ENCODE measurements around the gene PRRC2B. TPM values are rescaled to one million over a fixed set of nuclear protein-coding genes. Genes with fewer than 3 reads are reported as not detected.
A peak's percentile ranks its signal among the peaks of the same experiment; 100 is the strongest.

PRRC2B gene
- total RNA-seq, 1 donor from 2014 or later, result 190 TPM

- ATAC-seq (no peak), DNase-seq (no peak)
- no peak for TF ChIP-seq CTCF (IDR thresholded peaks at IDR 0.05)
- Histone ChIP-seq H3K27me3 (no peaks in the 10 kb centered on the region), H3K4me1 (peaks cover 56% of the 10 kb centered on the region), H3K4me3 (no peak overlapping the region), H3K9me3 (no peaks in the 10 kb centered on the region), H3K36me3 (no peaks in the 10 kb centered on the region), H3K27ac (no peak overlapping the region)
- intact Hi-C loops (cut with DNase I), result no loop called here
Measured at GRCh38 chr9:131411719-131412681, 18.1 kb downstream of the PRRC2B start.

GRCh38 chr9:131416509-131416908, 22.6 kb downstream of the PRRC2B start:
- intact Hi-C loops (cut with DNase I), result no loop called here
- Histone ChIP-seq H3K27ac (no peak overlapping the region), H3K9me3 (no peaks in the 10 kb centered on the region), H3K27me3 (no peaks in the 10 kb centered on the region), H3K36me3 (no peaks in the 10 kb centered on the region), H3K4me1 (peaks cover 55% of the 10 kb centered on the region), H3K4me3 (no peak overlapping the region)
- DNase-seq (no peak), ATAC-seq (no peak)
- no peak for TF ChIP-seq CTCF (IDR thresholded peaks at IDR 0.05)

GRCh38 chr9:131417264-131418142, 23.6 kb downstream of the PRRC2B start:
- H3K4me3 ChIP-seq, result no peak overlapping the region

GRCh38 chr9:131418143-131419025, 24.5 kb downstream of the PRRC2B start:
- ATAC-seq (peak; percentile 54), DNase-seq (peak; percentile 17)
- Histone ChIP-seq H3K27ac (peak overlapping the region; percentile 42), H3K36me3 (no peaks in the 10 kb centered on the region), H3K4me3 (no peak overlapping the region), H3K27me3 (no peaks in the 10 kb centered on the region), H3K4me1 (peaks cover 69% of the 10 kb centered on the region), H3K9me3 (no peaks in the 10 kb centered on the region)
- intact Hi-C loops (cut with DNase I), result no loop called here
- no peak for TF ChIP-seq CTCF (IDR thresholded peaks at IDR 0.05)

More at GRCh38 chr9:131417264-131418142, 23.6 kb downstream of the PRRC2B start:
- no peak for ATAC-seq
- Histone ChIP-seq H3K4me1 (peaks cover 60% of the 10 kb centered on the region), H3K9me3 (no peaks in the 10 kb centered on the region), H3K27me3 (no peaks in the 10 kb centered on the region), H3K27ac (peak overlapping the region; percentile 42), H3K36me3 (no peaks in the 10 kb centered on the region)
- no peak for DNase-seq
- no peak for TF ChIP-seq CTCF (IDR thresholded peaks at IDR 0.05)
- intact Hi-C loops (cut with DNase I), result no loop called here

- no peaks in the 10 kb centered on the region for H3K9me3 ChIP-seq
- no peaks in the 10 kb centered on the region for H3K36me3 ChIP-seq
- no peak overlapping the region for H3K4me3 ChIP-seq
- intact Hi-C loops (cut with DNase I), result no loop called here
- TF ChIP-seq CTCF (IDR thresholded peaks at IDR 0.05), result no peak
- no peak for DNase-seq
- no peak for ATAC-seq
- H3K4me1 ChIP-seq, result peaks cover 76% of the 10 kb centered on the region
- no peak overlapping the region for H3K27ac ChIP-seq
- H3K27me3 ChIP-seq, result no peaks in the 10 kb centered on the region
Measured at GRCh38 chr9:131419026-131419614, 25.2 kb downstream of the PRRC2B start.

Data from upper lobe of right lung (tissue), 1 donor.